Retinal pigment epithelial cell (primary cell): ENCODE data around the gene COL5A2.

Experiments used
- DNase-seq: peaks from one replicate; pipeline ENCODE4 v3.0.0-alpha.2; 2010; ENCODE audit warnings: low read depth
- H3K4me3 ChIP-seq: 2 replicates; pipeline ENCODE4 v1.5.1; 2011; ENCODE audit warnings: mild to moderate bottlenecking, low read length, control low read depth, moderate library complexity
- CTCF ChIP-seq: conservative IDR thresholded peaks from 2 replicates; pipeline ENCODE4 v1.5.1; 2011; ENCODE audit warnings: low read depth, low read length, control low read depth, inconsistent platforms

COL5A2 gene

GRCh38 chr2:189171956-189172609 lies 7.5 kb downstream of the COL5A2 start:
- TF ChIP-seq CTCF, result no peak
- H3K4me3 ChIP-seq, result no peak overlapping the region
- DNase-seq, result no peak

- no peak for TF ChIP-seq CTCF
- no peak for DNase-seq
- H3K4me3 ChIP-seq, result no peak overlapping the region
Observed at GRCh38 chr2:189168856-189169499, 10.6 kb downstream of the COL5A2 start.

- DNase-seq, result no peak
- H3K4me3 ChIP-seq, result no peak overlapping the region
- TF ChIP-seq CTCF, result no peak
Observed at GRCh38 chr2:189165656-189166380, 13.7 kb downstream of the COL5A2 start.

DNA sequence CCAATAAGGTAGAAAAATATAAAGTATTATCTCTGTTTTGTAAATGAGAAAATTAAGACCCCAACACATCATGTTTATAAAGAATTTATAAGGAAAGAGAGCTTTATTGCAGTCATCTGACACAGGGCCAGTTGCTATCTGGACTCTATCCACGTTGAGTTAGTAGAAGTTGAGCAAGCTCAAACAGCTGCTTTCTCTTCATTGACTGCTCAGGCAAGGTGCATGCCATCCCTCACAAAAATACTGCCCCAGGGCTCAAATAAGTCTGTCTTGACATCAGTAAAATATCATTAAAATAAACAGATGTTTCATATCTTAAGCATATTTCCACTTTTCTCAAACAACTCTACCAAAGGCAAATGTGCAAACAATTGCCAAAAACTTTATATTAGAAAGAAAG lies 14.8 kb downstream of the COL5A2 start:
- TF ChIP-seq CTCF, result no peak
- DNase-seq, result no peak
- H3K4me3 ChIP-seq, result no peak overlapping the region

DNA sequence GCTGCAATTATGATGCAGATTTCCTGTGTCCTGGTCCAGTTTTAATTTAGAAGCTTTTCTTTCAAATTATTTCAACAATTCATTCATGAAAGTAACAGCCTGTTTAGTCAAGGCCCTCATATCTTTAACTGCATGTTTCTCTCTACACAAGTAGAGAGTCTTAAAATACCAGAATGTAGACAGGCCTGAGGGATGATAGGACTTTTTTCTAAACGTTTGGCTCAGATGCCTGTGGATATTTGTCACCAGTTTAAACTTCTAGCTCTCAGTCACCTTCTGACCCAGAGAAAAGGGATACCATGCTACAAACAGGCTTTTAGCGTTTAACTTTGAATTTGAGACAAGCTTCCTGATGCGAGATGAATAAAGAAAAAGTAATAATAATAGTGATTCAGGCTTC lies 15.7 kb downstream of the COL5A2 start:
- no peak for DNase-seq
- no peak overlapping the region for H3K4me3 ChIP-seq
- no peak for TF ChIP-seq CTCF

DNA sequence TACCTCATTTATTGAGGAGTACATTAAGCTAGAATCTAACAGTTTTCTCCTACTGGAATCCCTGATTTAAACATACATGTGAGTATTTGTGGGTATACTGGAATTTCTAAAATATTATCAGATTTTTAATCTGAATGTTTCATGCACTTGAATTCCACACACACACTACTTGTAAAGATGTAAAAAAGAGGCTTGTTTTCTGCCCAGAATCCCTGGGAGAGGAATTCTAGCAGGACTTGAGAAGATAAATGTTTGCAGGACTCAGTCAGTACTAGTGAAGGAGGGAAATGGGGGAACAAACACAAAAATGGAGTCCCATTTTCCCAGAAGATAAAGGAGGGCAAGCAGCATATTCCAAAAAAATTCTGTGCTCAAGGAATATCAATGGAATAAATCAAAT lies 17.0 kb downstream of the COL5A2 start:
- no peak for TF ChIP-seq CTCF

More for the DNA sequence above, 17.0 kb downstream of the COL5A2 start:
- DNase-seq, result no peak
- no peak overlapping the region for H3K4me3 ChIP-seq
